ENCODE data around the gene PMM2.
"Not testable (repeated sequence)": the region's sequence is repeated elsewhere in the genome, so short reads cannot be mapped to it uniquely, and the experiment has no call there.

The PMM2 gene

GRCh38 chr16:8782673-8783072 lies 15.0 kb upstream of the PMM2 start:
- no peak for DNase-seq (ENCODE audit: low read depth in 2 of 2)

DNA sequence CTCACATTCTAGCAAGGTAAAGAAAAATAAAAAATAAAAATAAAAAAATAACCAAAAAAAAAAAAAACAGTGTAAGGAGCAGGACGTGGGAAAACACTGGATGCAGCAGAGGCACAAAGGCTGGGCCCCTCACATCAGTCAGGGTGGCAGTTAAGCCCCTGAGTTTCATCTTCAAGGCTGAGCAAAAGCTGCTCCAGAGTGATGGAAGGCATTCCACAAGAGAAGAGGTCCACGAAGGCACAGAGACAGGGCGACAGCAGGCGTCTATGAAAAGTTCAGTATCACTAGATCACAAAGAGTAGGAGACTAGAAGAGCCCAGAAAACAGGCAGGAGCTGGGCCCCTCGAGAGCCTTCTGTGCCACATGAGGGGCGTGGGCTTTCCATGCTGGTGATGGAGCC lies 12.2 kb upstream of the PMM2 start:
- DNase-seq (ENCODE audit: low read depth in 2 of 2): no peak

DNA sequence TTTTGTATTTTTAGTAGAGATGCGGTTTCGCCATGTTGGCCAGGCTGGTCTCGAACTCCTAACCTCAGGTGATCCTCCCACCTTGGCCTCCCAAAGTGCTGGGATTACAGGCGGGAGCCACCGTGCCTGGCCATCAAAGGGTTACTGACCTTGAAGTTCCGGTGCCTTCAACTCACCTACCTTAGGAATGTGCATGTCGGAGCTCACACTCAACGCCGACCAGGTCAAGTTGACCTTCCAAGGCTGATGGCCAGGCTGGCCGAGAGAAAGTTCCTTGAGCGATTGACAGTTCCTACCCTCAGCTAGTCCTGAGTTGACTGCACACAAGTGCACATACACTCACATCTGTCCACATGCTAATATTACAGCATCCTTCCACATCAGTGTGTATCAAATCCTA lies 11.3 kb upstream of the PMM2 start:
- DNase-seq (ENCODE audit: low read depth in 2 of 2): not testable (repeated sequence)

GRCh38 chr16:8788578-8789172 lies 9.0 kb upstream of the PMM2 start:
- no peak for DNase-seq (ENCODE audit: low read depth in 2 of 2)

DNA sequence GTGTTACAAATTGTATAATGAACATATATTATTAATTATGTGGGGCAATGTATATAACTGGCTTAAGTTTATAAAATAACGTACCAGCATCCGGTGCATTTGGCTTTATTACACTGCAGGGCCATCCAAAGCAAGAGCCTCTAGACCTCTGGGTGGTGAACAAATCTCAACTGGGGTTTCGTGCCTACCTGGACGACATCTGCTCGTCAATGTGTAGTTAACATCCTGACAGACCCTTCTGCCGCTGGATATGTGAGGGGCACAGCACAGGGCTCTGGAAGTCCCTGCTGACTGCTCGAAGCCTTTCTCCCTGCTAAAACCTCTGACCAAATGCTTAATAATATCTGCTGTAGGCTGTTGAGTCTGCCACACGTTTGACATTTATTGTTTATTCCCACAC lies 2.5 kb upstream of the PMM2 start:
- DNase-seq (ENCODE audit: low read depth in 2 of 2): no peak

- no peak for DNase-seq (ENCODE audit: low read depth in 2 of 2)
Observed at GRCh38 chr16:8795818-8796217, 1.8 kb upstream of the PMM2 start.

- DNase-seq (ENCODE audit: low read depth in 2 of 2): no peak
Observed at GRCh38 chr16:8796469-8797363, 923 bp upstream of the PMM2 start.

DNA sequence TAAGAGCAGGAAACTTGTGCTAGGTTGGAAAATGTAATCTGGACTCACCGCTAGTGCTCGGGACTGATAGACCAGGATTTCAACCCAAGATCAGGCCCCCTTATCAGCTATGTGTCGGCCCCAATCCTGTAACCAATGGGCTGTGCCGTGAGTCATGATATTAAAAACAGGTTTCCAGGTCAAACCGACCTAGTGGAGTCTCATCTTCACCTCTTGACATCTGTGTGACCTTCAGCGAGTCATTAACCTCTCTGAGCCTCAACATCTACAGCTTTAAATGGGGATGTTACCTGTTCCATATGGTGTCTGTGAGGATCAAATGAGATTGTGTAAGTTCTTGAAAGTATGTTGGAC lies 512 bp downstream of the PMM2 start:
- peak in 1 of 2 donors; percentile 11 for DNase-seq (ENCODE audit: low read depth in 2 of 2)

DNA sequence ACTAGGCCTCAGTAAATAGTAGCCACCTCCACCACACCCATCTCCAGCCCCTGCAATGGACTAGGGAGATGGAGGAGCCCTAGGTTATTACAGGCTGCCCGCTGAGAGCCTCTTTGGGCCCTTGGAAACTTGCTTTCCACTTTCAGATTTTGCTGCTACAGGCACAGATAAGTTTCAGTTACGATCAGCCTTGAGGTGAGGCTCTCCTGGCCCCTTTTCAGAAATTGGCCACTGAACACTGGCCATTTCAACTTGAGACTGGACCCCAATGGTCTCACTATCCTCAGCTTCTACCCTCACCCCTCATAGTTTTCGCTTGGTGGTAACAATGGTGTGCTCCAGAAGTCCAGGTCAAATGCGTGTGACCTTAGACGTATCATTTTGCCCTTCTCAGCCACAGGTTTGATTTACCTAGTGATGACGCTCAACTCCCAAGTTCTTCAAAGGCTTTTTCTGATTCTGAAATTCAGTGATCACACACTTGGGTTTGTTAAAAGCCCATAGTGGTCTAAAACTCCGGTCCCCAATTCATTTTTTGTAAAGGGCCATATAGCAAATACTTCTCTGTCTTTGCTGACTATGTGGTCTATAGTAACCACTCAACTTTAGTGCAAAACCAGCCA lies 1.0 kb downstream of the PMM2 start:
- DNase-seq (ENCODE audit: low read depth in 2 of 2): no peak

DNA sequence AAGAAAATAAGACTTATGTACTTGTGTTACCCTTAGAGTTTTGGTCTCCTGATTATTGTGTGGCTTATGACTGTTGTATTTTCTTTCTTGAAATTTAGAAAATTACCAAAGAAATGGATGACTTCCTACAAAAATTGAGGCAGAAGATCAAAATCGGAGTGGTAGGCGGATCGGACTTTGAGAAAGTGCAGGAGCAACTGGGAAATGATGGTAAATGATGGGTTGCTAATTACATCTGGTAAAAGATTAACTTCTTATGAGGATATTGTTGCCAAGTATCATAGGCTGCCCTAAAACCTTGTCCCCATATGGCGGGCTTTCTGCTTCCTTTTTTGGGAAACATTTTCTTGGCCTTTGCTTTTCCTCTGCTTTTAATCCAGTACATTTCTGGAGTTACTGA lies 4.1 kb downstream of the PMM2 start:
- no peak for DNase-seq (ENCODE audit: low read depth in 2 of 2)

DNA sequence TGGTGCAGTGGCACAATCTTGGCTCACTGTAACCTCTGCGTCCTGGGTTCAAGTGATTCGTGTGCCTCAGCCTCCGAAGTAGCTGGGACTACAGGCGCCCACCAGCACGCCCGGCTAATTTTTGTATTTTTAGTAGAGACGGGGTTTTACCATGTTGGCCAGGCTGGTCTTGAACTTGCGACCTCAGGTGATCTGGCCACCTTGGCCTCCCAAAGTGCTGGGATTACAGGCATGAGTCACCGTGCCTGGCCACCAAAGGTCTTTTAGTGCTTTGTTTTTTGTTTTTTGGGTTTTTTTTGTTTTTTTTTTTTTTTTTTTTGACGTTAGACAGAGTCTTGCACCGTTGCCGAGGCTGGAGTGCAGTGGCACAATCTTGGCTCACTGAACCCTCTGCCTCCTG lies 6.1 kb downstream of the PMM2 start:
- not testable (repeated sequence) for DNase-seq (ENCODE audit: low read depth in 2 of 2)

DNA sequence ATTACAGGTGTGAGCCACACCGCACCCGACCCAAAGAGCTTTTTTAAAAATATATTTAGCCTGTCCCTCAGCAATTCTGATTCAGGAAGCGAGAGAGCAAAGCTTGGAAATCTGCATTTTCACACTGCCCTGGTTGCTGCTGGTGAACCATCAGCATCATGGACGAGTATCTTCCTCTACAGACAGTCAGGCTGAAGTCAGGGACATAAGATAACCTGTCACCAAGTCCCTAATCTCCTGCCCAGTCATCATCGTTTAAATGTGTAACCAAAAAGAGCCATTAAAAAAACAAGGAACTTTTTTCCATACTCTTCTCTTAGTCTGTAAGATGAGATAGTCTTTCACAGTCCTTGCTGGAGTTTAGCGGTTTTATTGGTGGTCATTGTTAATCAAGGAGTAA lies 6.7 kb downstream of the PMM2 start:
- no peak for DNase-seq (ENCODE audit: low read depth in 2 of 2)

- DNase-seq (ENCODE audit: low read depth in 2 of 2): no peak
Observed at GRCh38 chr16:8806272-8806983, 8.8 kb downstream of the PMM2 start.

DNA sequence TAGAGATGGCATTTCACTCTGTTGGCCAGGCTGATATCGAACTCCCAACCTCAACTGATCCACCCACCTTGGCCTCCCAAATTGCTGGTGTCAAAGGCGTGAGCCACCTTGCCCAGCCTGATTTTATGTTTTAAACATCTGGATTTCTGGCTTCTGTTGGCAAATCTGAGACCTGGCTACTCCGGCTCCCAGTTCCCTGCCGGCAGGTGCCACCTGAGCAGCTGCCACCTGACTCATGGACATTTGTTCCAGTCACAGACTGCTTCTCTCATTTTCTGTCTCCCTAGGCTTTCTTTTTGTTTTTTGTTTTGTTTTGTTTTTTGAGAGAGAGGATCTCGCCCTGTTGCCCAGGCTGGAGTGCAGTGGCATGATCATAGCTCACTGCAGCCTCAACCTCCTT lies 9.6 kb downstream of the PMM2 start:
- DNase-seq (ENCODE audit: low read depth in 2 of 2): no peak

DNA sequence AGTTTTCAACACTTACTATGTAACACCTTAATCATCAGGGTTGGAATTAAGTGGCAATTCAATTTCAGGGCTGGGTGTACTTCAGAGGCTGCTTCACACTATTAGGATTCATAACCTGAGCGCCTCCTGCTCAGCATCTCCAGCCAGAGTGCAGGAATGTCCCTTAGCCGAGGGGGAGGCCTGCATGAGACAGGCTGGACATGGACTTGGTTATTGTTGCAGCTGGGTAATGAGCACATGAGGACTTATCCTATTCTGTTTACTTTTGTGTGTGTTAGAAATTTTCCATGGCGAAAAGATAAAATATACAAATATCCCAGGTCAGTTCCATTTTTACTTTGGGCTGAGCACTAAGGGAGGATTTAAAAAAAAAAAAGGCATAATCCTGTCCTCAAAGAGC lies 10.4 kb downstream of the PMM2 start:
- DNase-seq (ENCODE audit: low read depth in 2 of 2): no peak

DNA sequence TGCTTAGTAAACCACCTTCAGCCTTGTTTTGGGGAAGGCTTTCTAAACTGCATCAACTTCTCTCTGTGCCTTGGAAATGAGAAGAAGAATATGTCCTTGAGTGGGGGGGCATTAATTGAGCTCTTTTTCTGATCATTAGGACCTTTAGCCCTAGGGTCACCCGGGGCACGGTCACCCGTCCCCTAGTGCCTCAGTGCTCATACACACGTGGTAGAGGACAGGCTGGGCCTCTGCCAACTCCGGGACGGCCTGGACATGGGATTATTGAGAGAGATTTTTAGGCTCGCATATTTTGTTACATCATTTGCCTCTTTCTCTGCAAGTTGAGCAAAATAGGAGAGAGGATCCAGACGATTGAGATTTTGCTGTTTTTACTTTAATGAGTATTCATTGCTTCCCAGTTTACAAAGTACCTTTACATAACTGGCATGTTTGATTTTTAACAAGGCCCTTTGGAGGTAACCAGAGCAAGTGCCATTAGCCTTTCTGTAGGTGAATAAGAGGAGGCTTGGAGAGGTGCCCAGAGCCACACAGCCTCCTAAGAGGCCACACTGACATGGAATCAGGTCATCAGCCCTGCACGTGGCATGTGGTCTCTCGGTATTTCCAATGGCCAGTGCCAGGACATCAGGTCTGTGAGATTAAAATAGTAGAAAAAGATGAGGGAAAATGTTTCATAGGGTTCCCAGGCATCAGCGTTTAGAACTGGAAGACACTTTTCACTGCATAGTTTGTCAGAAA lies 11.1 kb downstream of the PMM2 start:
- DNase-seq (ENCODE audit: low read depth in 2 of 2): no peak

GRCh38 chr16:8812162-8812843 lies 14.7 kb downstream of the PMM2 start:
- DNase-seq (ENCODE audit: low read depth in 2 of 2): no peak

GRCh38 chr16:8814095-8814806 lies 16.6 kb downstream of the PMM2 start:
- no peak for DNase-seq (ENCODE audit: low read depth in 2 of 2)

GRCh38 chr16:8816967-8817655 lies 19.5 kb downstream of the PMM2 start:
- DNase-seq (ENCODE audit: low read depth in 2 of 2): no peak
